Stomach (tissue), 4 donors: ENCODE results near the gene LYRM2.

ENCODE experiments used
- CTCF ChIP-seq, 7 experiments: fragments of 450-650 bp in 4 of 7; fragments of 200-600 bp in 3 of 7; sonication (generic) in 3 of 7; IDR thresholded peaks; one replicate each; pipeline ENCODE4 v1.5.1; 2016 to 2019; ENCODE audit warnings: antibody characterized with exemption in 7 of 7, control low read depth in 2 of 7, mild to moderate bottlenecking in 1 of 7
- EP300 ChIP-seq: sonication (generic); formaldehyde crosslinking; IDR thresholded peaks from one replicate; pipeline ENCODE4 v1.6.1; 2017; ENCODE audit warnings: antibody characterized with exemption
- POLR2A ChIP-seq, 4 donors: fragments of 450-650 bp; IDR thresholded peaks; one replicate each; pipeline ENCODE4 v1.6.1; 2016; ENCODE audit warnings: antibody characterized with exemption in 4 of 4, control low read depth in 2 of 4, mild to moderate bottlenecking in 1 of 4, moderate library complexity in 1 of 4
- POLR2AphosphoS5 ChIP-seq, 3 donors: sonication (generic); formaldehyde crosslinking; IDR thresholded peaks; one replicate each; pipeline ENCODE4 v1.6.1; 2016; ENCODE audit warnings: antibody characterized with exemption in 3 of 3

DNA sequence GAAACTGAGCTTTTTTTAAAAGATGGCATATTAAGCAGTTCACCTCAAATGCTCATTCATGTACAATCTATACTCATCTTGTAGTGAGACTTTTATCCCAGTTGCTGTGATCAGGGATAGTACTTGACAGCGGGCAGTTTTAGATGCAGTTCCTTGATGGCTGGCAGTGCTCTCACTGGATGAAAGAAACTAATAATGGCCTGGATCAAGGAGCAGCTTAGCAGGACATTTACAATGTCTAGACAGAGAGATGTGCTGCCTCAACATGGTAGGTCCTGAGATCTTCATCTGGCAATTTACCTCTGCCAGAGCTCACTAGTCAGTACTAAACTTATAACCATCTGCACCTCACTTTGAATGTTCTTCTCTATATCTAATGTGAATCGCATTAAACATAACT is 46.8 kb upstream of the LYRM2 start:
- TF ChIP-seq POLR2A (IDR thresholded peaks at IDR 0.05) (no peak), CTCF (IDR thresholded peaks at IDR 0.05) (no peak), EP300 (no peak), POLR2AphosphoS5 (IDR thresholded peaks at IDR 0.05) (no peak)
